Measurements from ENCODE around the gene CCL1.

- TF ChIP-seq TCF7L2 (IDR thresholded peaks at IDR 0.05; ENCODE audit: low read depth, low read length) = no peak
- TF ChIP-seq CTCF (IDR thresholded peaks at IDR 0.05) = no peak
- no peak for TF ChIP-seq POLR2AphosphoS5 (IDR thresholded peaks at IDR 0.05; ENCODE audit: low read depth, low read length)
- TF ChIP-seq, protein P1, sequence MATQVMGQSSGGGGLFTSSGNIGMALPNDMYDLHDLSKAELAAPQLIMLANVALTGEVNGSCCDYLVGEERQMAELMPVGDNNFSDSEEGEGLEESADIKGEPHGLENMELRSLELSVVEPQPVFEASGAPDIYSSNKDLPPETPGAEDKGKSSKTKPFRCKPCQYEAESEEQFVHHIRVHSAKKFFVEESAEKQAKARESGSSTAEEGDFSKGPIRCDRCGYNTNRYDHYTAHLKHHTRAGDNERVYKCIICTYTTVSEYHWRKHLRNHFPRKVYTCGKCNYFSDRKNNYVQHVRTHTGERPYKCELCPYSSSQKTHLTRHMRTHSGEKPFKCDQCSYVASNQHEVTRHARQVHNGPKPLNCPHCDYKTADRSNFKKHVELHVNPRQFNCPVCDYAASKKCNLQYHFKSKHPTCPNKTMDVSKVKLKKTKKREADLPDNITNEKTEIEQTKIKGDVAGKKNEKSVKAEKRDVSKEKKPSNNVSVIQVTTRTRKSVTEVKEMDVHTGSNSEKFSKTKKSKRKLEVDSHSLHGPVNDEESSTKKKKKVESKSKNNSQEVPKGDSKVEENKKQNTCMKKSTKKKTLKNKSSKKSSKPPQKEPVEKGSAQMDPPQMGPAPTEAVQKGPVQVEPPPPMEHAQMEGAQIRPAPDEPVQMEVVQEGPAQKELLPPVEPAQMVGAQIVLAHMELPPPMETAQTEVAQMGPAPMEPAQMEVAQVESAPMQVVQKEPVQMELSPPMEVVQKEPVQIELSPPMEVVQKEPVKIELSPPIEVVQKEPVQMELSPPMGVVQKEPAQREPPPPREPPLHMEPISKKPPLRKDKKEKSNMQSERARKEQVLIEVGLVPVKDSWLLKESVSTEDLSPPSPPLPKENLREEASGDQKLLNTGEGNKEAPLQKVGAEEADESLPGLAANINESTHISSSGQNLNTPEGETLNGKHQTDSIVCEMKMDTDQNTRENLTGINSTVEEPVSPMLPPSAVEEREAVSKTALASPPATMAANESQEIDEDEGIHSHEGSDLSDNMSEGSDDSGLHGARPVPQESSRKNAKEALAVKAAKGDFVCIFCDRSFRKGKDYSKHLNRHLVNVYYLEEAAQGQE (IDR thresholded peaks at IDR 0.05; ENCODE audit: insufficient read depth in 1 of 2, low read depth in 2 of 2, low read length in 1 of 2) = no peak
Measured at GRCh38 chr17:34351096-34351495, 11.9 kb downstream of the CCL1 start.
